DMS79 (cell line): ENCODE data around the gene ESRRB.

ENCODE experiments used
- DNase-seq: peaks from one replicate; lab custom pipeline; 2025; lab: John Stamatoyannopoulos, UW

ESRRB gene

DNA sequence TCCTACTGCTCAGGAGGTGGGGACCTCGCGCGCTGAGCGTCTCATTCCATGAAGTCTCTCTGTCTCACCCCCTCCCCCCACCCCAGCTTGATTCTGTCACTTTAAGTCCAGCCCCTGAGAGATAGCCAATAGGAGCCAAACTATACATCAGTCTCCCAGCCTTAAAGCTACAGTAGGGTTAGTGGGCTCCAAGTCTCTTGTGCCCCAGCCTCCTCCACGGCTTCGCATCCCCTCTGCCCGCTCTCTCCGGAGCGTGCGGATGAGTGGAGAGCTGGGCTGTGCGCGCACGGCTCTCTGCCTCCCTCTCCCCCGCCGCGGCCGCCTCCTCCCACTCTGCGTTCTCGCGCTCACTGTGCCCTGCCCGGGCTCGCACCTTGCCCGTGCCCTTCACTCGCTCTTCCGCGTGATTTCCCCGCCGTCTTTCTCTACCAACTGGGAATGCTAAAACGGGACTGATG, at the start of gene ESRRB:
Gene ESRRB (plus strand): TSS at position 191 of the 458 bp plus-strand sequence. CDS start 265 bp downstream, at position 456.
- DNase-seq, result peak; percentile 14

DNA sequence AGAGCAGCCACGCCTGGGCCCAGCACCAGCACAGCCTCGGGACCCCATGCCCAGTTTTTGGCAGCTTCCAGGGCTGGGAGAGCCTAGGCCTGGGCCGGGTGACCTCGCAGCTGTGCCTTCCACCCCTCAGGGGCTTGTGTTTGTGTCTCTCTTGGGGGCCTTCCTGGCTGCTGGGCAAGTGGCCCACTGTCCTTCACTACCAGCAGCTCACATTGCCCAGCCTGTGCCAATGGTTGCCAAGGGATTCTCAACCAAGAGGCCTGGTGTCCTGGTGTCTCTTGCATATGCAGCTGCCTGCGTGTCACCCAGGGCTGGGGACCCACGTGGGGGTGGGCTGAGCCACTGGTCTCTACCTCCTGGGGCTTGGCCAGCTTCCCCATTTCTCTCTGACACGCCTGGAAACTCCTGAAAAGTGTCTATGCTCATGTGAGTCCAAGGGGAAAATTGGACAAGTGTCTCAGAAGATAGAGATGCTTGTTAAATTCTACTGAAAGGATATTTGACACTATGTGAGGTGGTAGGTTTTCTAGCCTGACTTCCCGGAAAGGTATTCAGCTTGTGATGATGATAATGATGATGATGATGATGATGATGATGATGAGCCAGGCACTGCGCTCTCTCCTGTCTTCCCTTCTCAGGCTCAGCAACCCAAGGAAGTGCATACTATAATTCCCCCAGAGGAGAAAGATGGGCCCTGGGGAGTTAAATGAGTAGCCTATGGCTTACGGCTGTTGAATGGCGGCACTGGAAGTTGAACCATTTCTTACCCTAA, 48.8 kb upstream of the ESRRB start:
- DNase-seq, result no peak

DNA sequence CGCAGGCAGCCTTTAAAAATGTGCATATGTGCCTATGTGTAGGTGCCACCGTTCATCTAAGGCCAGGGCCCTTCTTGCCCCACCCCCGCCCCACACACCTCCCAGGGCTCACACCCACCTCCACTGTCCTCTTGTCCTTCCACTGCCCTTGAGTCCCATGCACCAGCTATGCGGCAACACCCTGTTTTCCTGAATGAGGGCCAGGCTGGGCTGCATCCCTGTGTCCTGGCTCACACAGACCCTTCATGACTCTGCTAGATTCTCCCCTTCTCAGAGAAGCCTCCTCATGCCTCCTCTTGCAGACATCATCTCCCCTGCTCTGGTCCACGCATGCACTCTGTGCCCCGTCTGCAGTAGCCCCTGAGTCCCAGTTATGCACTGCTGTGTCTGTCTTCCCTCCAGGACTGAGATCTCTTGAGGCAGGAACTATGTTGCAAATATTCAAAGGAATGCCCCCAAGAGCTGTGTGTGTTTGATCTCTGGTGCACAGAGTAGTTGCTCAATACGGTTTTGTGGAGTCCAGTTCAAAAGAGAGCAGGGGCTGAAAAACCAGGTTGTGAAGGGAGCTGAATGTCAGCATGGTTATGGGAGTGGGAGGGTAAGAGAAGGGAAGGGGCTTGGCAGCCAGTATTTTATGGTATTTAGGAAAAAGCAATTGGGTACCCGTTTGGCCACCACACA, 47.3 kb upstream of the ESRRB start:
- no peak for DNase-seq

DNA sequence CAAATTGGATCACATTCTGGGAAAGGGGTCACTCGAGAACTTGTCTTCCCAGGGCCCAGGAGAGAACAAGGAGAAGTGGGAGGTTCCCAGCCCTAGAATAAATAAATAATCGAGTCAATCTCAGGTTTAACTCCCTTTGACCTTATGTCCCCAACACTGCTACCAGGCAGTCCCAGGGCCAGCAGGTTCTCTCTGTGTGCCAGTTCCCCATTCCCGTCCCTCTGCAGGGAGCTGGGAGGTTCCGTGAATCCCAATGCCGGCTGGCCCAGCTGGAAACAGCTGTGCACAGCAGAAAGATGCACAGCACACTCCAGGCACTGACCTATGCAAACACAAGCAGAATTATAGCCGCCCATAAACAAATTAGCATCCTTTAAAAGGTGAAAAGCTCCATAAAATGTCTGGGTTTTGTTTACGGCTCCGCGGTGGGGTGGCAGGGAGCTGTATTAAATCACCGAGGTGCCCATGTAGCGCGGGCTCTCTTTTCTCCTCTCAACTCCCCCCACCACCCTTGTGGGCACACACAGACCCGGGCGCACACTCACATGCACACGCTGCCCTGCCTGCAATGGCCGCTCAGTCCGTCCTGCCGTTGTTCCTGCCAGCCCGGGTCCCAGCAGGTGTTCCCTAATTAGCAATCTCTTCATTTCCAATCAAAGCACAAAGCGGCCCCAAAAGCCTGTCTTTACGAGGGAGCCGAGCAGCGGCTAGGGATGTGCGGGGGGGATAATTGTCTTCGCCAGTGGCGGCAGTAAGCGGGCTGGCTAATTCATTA, 46.6 kb upstream of the ESRRB start:
- no peak for DNase-seq

DNA sequence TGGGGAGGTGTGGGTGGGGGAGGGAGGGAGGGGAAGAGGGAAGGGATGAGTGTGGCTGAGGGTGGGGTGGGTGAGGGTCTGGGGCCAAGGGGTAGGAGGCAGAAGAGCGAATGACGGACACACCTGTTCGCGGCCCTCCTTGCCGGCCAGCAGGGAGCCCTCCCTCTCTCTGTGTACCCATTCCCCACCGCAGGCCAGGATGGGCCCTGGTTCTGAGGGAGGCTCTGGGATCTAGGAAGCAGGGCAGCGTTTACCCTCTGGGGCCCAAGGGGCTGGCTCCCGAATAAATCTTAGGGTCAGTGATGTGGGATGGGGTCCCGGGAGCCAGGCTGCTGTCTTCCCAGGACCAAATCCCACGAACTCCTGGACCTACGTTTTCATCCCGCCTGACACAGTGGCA, 46.0 kb upstream of the ESRRB start:
- DNase-seq, result no peak

DNA sequence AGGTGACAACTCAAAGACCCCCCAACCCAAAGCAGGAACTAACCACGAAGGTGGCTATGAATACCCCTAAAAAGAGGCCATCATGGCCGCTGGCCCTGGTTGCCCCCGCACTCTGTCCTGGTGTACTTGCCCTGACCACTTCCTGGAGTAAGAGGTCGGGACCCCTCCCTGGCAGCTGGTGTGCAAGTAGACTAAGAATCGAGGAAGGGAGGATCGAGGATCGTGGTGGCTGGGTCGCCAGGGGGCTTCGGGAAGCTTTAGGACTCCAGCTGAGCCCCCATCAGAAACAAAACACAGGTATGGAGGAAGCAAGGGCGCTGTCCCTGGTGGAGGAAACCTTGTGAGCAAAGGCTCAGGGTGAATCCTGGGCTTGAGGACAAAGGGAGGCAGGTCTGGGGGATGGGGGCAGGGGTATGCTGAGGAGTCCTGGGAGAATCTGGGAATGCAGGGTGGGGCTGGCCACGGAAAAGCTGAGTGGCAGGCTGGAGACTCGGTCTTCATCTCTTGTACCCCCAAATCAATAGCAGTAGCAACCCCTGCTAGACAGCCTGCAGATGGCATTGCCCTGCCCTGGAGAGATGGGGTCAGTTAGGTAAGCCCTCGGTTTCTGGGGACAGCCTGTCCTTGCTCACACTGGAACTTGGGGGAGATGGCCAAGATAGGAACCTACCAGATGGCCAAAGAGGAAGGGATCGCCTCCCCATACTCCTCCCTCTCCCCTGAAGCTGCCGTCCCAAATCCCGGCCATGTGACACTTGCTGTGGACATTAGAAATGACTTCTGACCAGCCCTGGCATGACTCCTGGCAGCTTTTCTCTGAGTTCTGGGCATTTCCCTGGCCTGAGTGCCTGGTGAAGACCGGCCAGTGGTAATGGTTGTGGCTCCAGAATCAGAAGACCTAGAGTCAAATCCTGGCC, 45.3 kb upstream of the ESRRB start:
- no peak for DNase-seq

DNA sequence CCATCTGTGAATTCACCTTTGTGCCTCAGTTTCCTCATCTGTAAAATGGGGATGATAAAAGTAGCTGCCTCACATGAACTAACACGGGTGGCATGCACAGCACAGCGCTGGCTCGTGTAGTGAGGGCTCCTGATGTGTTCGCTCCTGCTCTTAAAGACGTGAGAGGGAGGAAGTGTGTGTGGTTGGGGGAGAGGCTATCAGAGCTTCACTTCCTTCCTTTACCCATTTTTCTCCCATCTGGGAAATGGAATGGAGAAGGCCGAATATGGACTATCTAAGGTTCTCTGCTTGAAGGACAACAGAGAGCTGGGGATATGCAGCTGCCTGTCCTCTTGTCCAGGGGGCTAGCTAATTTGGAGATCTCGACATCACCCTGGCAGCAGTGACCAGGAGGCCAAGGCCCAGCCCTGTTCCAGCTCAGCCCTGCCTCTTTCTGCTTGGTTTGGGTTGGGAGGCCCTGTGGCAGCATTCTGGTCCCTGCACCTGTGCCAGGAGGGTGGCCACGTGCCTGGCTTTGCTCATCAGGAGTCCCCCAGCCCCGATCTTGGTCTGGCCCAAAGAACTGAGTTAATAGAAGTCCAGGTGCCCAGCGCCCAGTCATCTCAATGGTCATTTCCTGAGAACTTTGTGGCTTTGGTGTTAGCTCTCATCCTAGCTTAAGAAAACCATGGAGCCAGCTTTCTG, 44.5 kb upstream of the ESRRB start:
- no peak for DNase-seq

DNA sequence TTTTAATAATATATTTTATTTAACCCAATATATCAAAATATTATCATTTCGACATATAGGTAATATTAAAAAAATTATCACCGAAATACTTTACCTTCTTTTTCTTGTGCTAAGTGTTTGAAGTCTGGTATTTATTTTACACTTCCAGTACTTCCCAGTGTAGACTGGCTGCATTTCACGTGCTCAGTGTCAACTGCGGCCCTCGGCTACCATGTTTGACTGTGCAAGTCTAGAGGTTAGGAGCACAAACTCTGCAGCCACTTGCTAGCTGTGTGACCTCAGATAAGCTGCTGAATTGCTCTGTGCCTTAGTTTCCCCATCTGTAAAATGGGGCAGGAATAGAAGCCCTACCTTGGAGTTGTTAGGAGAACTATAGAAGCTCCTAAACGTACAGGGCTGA, 42.3 kb upstream of the ESRRB start:
- no peak for DNase-seq

DNA sequence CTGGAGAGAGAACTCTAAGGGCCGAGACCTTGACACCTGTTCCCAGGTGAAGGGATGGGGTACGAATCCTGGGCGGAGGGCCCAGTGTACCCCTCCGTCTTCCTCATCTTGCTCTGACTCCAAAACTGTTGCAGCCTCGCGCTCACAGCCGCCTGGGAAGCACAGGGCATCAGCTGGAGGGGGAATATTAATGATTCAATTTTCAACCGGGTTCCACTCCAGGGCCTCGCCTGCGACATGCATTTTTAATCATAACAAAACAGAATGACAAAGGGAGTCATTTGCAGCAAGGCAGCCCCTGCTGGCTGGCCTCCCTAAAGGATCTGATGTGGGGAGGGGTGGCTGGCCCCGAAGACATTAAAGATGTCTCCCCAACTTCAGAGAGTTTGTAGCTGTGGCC, 41.6 kb upstream of the ESRRB start:
- no peak for DNase-seq

DNA sequence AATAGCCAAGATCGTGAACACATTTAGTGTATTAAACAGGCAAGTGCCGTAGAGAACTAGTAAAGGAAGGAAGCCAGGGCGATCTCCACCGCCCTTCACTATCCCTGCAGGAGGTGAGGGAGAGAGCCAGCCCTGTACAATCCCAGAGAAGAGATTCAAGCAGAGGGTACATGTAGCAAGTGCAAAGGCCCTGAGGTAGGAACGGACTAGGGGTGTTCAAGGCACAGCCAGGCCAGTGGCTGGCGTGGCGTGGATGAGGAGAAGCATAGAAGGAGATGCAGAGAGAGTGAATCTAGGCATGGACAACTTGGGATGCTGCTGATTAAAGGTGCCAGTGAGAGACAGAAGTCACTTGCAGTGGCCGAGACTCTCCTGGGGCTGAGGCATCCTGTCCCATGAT, 39.1 kb upstream of the ESRRB start:
- no peak for DNase-seq

DNA sequence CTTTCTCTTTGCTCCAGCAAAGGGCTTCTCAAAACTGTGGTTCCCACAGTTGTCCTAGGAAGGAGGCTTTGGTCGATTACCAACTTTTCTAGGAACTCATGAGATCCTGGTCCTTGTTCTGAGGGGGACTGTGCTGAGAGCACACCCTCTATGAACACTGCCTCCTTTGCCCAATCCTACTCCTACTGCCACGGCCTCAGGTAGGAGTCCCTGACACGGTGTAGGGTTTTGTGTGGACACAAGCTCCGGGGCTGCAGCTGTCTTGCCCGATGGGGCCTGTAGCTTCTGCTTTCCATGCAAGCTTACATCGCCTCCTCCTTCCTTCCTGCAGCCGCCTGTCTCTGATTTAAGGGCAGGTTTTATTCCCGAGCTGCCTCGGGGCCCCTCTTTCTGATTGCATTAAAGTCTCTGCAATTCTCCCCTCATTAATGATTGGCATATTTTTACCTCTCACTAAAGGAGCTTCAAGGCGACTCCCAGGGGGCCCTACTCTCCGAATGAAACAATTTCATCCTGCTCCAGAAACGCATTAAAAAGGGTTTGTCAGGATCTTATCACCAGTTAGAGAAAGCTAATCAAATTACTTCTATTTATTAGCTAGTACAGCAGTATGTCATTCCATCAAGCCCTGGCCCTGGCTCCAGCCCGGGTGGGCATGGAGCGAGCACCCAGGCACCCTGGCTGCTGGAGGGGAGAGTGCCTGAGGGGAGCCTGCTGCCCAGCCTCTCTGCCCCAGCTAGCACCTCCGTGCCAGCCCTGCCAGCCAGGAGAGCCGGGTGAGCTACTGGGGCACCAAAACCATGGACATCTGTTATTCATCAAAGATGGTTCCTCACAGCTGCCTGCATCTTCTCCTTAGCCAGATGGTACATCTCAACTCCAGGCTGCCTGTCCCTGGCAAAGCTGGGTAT, 38.0 kb upstream of the ESRRB start:
- DNase-seq, result no peak

DNA sequence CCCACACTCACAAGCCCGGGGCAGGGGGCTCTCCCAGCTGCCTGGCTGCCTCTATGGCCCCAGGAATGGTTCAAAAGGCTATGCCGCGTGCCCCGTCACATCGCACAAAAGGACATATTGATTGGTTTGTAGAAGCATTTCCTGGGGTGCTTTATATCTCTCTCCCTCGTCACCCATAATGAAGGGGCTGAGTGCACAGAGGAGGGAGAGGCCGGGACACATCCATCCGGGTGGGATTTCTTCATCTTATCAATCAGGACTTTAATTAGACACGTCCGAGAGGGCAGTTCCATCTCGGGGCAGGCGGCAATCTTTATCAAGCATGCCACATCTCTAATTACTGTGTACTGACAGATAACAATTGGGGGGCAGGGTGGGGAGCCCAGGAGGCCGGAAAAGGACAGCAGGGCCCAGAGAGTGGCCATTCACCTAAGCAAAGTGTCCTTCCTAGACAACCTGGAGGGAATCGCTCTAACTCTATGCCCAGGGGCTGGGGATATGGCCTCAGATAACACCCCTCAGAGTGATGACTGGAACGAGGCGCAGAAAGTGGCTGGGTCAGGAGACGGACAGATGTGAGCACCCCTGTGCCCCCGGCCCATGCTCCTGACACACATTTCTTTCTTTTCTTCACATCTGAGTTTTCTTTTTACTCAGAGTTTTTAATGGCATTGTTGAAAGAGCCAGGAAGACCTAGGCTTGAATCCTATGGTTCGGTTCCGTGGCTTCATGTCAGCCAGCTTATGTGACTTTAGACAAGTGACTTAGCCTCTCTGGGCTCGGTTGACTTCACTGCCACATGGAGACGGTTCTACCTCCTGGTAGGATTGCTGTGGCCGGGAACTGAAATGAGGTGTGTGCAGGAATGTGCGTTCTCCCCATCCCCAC, 36.0 kb upstream of the ESRRB start:
- DNase-seq, result no peak

DNA sequence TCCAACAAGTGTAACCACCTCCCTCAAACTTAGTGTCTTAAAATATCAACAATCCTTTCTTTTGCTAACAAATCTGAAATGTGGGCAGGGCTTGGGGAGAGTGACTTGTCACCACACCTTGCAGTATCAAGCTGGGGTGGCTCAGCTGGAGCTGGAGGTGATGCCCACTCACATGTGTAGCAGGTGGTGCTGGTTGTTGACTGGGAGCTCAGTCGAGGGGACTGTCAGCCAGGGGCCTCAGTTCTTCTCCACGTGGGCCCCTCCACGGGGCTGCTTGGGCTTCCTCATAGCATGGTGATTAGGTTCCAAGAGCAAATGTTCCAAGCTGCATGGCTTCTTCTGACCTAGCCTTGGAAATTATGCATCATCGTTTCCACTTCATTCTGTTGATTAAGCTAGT, 32.6 kb upstream of the ESRRB start:
- DNase-seq, result no peak

DNA sequence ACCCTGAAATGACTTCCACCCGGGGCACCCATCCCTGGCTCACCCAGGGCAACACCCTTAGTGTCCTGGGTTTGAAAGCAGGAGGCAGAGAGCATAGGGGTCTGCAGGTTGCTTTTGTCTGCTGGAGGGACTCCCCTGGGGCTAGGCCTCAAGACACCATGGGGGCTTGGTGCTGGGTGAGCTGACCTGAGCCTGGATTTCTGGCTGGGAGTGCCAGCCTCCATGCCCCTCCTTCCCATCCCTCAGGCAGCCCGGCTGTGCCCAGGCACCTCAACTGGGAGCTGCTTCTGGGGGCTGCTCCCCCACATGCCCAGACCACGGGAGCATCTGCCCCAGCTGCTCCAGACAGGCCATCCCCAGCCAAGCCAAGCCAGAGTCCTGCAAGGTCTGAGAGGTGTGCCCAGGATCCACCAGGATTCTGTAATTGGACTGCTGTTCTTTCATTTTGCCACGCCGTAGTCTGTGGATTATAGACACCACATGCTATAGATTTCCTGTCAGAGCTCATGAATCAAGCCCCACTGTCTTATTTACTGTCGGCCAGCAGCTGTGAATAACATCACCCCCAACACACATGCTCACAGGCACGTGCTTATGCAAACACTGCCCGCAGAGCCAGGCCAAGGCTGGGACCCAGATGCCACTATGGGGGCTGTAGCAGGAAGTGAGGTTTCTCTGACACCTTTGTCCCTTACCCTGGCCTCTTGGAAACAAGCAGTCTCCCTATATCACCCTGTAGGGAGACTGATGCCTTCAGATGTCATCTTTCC, 29.4 kb upstream of the ESRRB start:
- no peak for DNase-seq

DNA sequence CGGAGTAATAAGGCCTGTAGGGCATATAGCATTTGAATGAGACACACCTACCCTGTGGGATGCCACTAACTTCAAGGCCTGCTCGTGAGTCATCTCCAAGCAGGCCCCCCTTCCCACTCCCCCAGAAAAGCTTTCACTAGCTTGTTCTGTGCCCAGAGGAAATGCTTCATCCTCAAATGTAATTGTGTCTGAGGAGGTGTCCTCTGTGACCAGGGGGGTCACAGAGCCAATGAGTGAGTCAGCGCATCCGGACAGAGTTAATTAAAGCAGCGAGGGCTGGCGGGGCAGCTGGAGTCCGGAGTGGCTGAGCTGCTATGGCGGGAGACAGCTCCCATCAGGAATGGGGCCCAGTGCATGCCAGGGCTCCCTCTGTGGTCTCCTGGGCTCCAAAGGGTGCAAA, 27.0 kb upstream of the ESRRB start:
- DNase-seq, result no peak

DNA sequence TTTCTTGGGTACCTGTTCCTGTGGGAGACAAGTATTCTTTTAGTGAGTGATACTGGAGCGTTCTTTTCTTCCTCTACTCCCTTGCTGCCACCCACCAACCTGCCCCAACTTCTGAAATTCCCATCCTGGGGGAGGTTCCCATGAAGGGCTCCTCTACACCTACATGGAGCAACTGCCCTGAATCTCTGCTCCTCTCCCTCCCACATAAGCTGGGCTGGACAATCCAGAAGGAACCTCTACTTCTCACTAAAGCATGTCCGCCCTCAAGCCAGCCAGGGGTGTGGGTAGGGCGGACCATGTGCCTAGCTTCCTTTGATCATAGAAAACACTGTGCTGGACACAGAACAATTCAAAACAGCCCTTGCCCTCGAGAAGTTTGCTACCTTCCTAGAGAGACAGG, 25.9 kb upstream of the ESRRB start:
- no peak for DNase-seq

DNA sequence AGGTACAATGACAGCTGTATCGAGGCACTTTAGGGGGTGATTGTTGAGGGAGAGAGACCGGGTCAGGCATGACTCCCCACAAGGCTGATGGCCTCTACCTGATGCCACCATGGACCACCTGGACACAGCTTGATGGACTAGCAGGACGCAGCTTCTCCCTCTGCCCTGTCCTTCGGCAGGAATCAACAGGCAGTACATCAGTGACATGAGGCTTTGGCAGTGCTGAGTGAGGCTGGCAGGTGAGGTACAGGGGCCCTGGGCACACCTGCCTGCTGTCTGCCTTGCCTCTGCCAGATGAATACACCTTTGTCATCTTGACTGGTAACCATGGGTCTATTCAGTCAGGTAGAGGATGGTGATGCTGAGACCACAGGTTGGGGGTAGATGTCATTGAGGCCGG, 25.3 kb upstream of the ESRRB start:
- no peak for DNase-seq

DNA sequence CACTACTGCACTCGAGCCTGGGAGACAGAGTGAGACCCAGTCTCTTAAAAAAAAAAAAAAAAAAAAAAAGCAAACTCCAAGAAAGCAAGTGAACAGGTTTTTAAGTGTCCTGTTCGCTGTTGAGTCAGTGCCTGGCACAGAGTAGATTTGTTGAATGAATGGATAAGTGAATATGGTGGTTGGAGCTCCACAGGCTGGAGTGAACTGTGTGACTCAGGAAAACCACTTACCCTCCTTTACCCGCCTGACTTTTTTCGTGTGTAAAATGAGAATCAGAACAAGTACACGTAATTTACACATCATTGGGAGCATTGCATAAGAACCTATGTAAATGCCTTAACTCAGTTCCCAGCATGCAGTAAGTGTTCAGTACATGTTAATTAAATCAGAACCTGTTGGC, 24.0 kb upstream of the ESRRB start:
- no peak for DNase-seq
